Measurements from ENCODE around the gene MYL12B.

GRCh38 chr18:3234457-3234856, 27.5 kb upstream of the MYL12B start:
- TF ChIP-seq CTCF (IDR thresholded peaks at IDR 0.05) (no peak), POLR2AphosphoS5 (IDR thresholded peaks at IDR 0.05) (no peak)
